ENCODE measurements around the gene SHB.

SHB gene

GRCh38 chr9:37975639-37976038, 93.4 kb downstream of the SHB start:
- Histone ChIP-seq H4K8ac (ENCODE audit: low read length) (no peak overlapping the region), H3K79me1 (replicated peaks; ENCODE audit: low read length, poor library complexity, severe bottlenecking) (peaks cover 16% of the 10 kb centered on the region), H3K36me3 (ENCODE audit: control insufficient read depth in 1 of 2, insufficient read depth in 2 of 2, low read depth in 1 of 2, low read length in 2 of 2) (peaks cover 21 to 27% of the 10 kb centered on the region in 2 experiments), H3K23ac (ENCODE audit: low read length in 2 of 2) (no peak overlapping the region), H4K91ac (ENCODE audit: low read length) (no peak overlapping the region), H3K27me3 (ENCODE audit: control insufficient read depth in 1 of 2, insufficient read depth in 1 of 2, low read length in 2 of 2) (no peaks in the 10 kb centered on the region), H2BK15ac (ENCODE audit: low read depth, poor library complexity, severe bottlenecking) (no peak overlapping the region), H2AFZ (ENCODE audit: low read depth, low read length) (no peak overlapping the region), H2BK12ac (ENCODE audit: low read length in 2 of 2) (peak overlapping the region in 1 of 2 experiments; percentile 7), H3K9me3 (ENCODE audit: control insufficient read depth, low read length) (no peaks in the 10 kb centered on the region), H2AK5ac (ENCODE audit: low read length, severe bottlenecking) (peak overlapping the region; percentile 0), H3K14ac (ENCODE audit: low read length in 2 of 2) (no peak overlapping the region), H3K4me1 (ENCODE audit: control insufficient read depth, insufficient read depth, low read depth, low read length) (peaks cover 37% of the 10 kb centered on the region), H2BK120ac (ENCODE audit: low read depth, low read length) (no peak overlapping the region), H3K27ac (ENCODE audit: low read length, poor library complexity, severe bottlenecking) (peak overlapping the region; percentile 65), H3K18ac (ENCODE audit: low read depth in 1 of 2, low read length in 2 of 2) (no peak overlapping the region), H3K9ac (ENCODE audit: low read length) (no peak overlapping the region), H3K4me3 (ENCODE audit: insufficient read depth in 1 of 2, low read depth in 1 of 2, low read length in 2 of 2) (no peak overlapping the region), H3K4me2 (ENCODE audit: low read length, poor library complexity, severe bottlenecking) (no peak overlapping the region), H2BK5ac (ENCODE audit: low read depth, low read length, poor library complexity, severe bottlenecking) (no peak overlapping the region), H3K4ac (ENCODE audit: low read depth in 1 of 2, low read length in 2 of 2) (peak overlapping the region in 1 of 2 experiments; percentile 12)
- WGBS = 100% methylated on average over 2 of the region's 4 CpGs
- no peak for DNase-seq

- DNase-seq = peak; percentile 70
- Histone ChIP-seq H2AFZ (ENCODE audit: low read depth, low read length) (no peak overlapping the region), H3K18ac (ENCODE audit: low read depth in 1 of 2, low read length in 2 of 2) (peak overlapping the region; percentile 11 to 15), H3K36me3 (ENCODE audit: control insufficient read depth in 1 of 2, insufficient read depth in 2 of 2, low read depth in 1 of 2, low read length in 2 of 2) (peaks cover 21 to 37% of the 10 kb centered on the region in 2 experiments), H3K4me2 (ENCODE audit: low read length, poor library complexity, severe bottlenecking) (no peak overlapping the region), H3K4me1 (ENCODE audit: control insufficient read depth, insufficient read depth, low read depth, low read length) (peaks cover 45% of the 10 kb centered on the region), H3K14ac (ENCODE audit: low read length in 2 of 2) (no peak overlapping the region), H3K79me1 (replicated peaks; ENCODE audit: low read length, poor library complexity, severe bottlenecking) (peaks cover 16% of the 10 kb centered on the region), H2BK12ac (ENCODE audit: low read length in 2 of 2) (peak overlapping the region in 1 of 2 experiments; percentile 37), H2BK120ac (ENCODE audit: low read depth, low read length) (no peak overlapping the region), H3K4me3 (ENCODE audit: insufficient read depth in 1 of 2, low read depth in 1 of 2, low read length in 2 of 2) (no peak overlapping the region), H3K9ac (ENCODE audit: low read length) (no peak overlapping the region), H3K4ac (ENCODE audit: low read depth in 1 of 2, low read length in 2 of 2) (peak overlapping the region in 1 of 2 experiments; percentile 54), H3K23ac (ENCODE audit: low read length in 2 of 2) (no peak overlapping the region), H4K91ac (ENCODE audit: low read length) (peak overlapping the region; percentile 2), H3K27ac (ENCODE audit: low read length, poor library complexity, severe bottlenecking) (peak overlapping the region; percentile 65), H3K9me3 (ENCODE audit: control insufficient read depth, low read length) (no peaks in the 10 kb centered on the region), H2BK5ac (ENCODE audit: low read depth, low read length, poor library complexity, severe bottlenecking) (peak overlapping the region; percentile 63), H2BK15ac (ENCODE audit: low read depth, poor library complexity, severe bottlenecking) (no peak overlapping the region), H4K8ac (ENCODE audit: low read length) (peak overlapping the region; percentile 57), H2AK5ac (ENCODE audit: low read length, severe bottlenecking) (no peak overlapping the region), H3K27me3 (ENCODE audit: control insufficient read depth in 1 of 2, insufficient read depth in 1 of 2, low read length in 2 of 2) (no peaks in the 10 kb centered on the region)
- WGBS = 59% methylated on average over 17 of the region's 18 CpGs
Observed at GRCh38 chr9:37974506-37975173, 94.4 kb downstream of the SHB start.

GRCh38 chr9:37972351-37972848, 96.6 kb downstream of the SHB start:
- H3K4me3 ChIP-seq (ENCODE audit: insufficient read depth in 1 of 2, low read depth in 1 of 2, low read length in 2 of 2) = no peak overlapping the region
- no peak overlapping the region for H2BK120ac ChIP-seq (ENCODE audit: low read depth, low read length)
- no peak overlapping the region for H2BK5ac ChIP-seq (ENCODE audit: low read depth, low read length, poor library complexity, severe bottlenecking)
- peak overlapping the region; percentile 26 for H3K27ac ChIP-seq (ENCODE audit: low read length, poor library complexity, severe bottlenecking)
- no peak overlapping the region for H4K91ac ChIP-seq (ENCODE audit: low read length)
- no peak overlapping the region for H3K4ac ChIP-seq (ENCODE audit: low read depth in 1 of 2, low read length in 2 of 2)
- no peak overlapping the region for H3K23ac ChIP-seq (ENCODE audit: low read length in 2 of 2)
- no peak overlapping the region for H3K4me2 ChIP-seq (ENCODE audit: low read length, poor library complexity, severe bottlenecking)
- H2AFZ ChIP-seq (ENCODE audit: low read depth, low read length) = no peak overlapping the region
- H2BK12ac ChIP-seq (ENCODE audit: low read length in 2 of 2) = peak overlapping the region in 1 of 2 experiments; percentile 15
- no peak overlapping the region for H3K9ac ChIP-seq (ENCODE audit: low read length)
- peaks cover 21 to 56% of the 10 kb centered on the region in 2 experiments for H3K36me3 ChIP-seq (ENCODE audit: control insufficient read depth in 1 of 2, insufficient read depth in 2 of 2, low read depth in 1 of 2, low read length in 2 of 2)
- H3K27me3 ChIP-seq (ENCODE audit: control insufficient read depth in 1 of 2, insufficient read depth in 1 of 2, low read length in 2 of 2) = no peaks in the 10 kb centered on the region
- H3K4me1 ChIP-seq (ENCODE audit: control insufficient read depth, insufficient read depth, low read depth, low read length) = peaks cover 55% of the 10 kb centered on the region
- no peak for DNase-seq
- H3K79me1 ChIP-seq (replicated peaks; ENCODE audit: low read length, poor library complexity, severe bottlenecking) = peaks cover 19% of the 10 kb centered on the region
- H4K8ac ChIP-seq (ENCODE audit: low read length) = no peak overlapping the region
- H3K18ac ChIP-seq (ENCODE audit: low read depth in 1 of 2, low read length in 2 of 2) = peak overlapping the region in 1 of 2 experiments; percentile 68
- H2BK15ac ChIP-seq (ENCODE audit: low read depth, poor library complexity, severe bottlenecking) = peak overlapping the region; percentile 20
- H2AK5ac ChIP-seq (ENCODE audit: low read length, severe bottlenecking) = peak overlapping the region; percentile 32
- H3K9me3 ChIP-seq (ENCODE audit: control insufficient read depth, low read length) = no peaks in the 10 kb centered on the region
- peak overlapping the region in 1 of 2 experiments; percentile 11 for H3K14ac ChIP-seq (ENCODE audit: low read length in 2 of 2)
- WGBS = 72% methylated on average over 3 of the region's 4 CpGs

GRCh38 chr9:37971691-37972090, 97.3 kb downstream of the SHB start:
- Histone ChIP-seq H3K4ac (ENCODE audit: low read depth in 1 of 2, low read length in 2 of 2) (no peak overlapping the region), H3K27me3 (ENCODE audit: control insufficient read depth in 1 of 2, insufficient read depth in 1 of 2, low read length in 2 of 2) (no peaks in the 10 kb centered on the region), H3K18ac (ENCODE audit: low read depth in 1 of 2, low read length in 2 of 2) (no peak overlapping the region), H3K14ac (ENCODE audit: low read length in 2 of 2) (no peak overlapping the region), H3K79me1 (replicated peaks; ENCODE audit: low read length, poor library complexity, severe bottlenecking) (peaks cover 20% of the 10 kb centered on the region), H2BK15ac (ENCODE audit: low read depth, poor library complexity, severe bottlenecking) (no peak overlapping the region), H3K9ac (ENCODE audit: low read length) (no peak overlapping the region), H2AK5ac (ENCODE audit: low read length, severe bottlenecking) (peak overlapping the region; percentile 24), H4K8ac (ENCODE audit: low read length) (no peak overlapping the region), H3K4me2 (ENCODE audit: low read length, poor library complexity, severe bottlenecking) (no peak overlapping the region), H2BK5ac (ENCODE audit: low read depth, low read length, poor library complexity, severe bottlenecking) (no peak overlapping the region), H3K9me3 (ENCODE audit: control insufficient read depth, low read length) (no peaks in the 10 kb centered on the region), H3K4me3 (ENCODE audit: insufficient read depth in 1 of 2, low read depth in 1 of 2, low read length in 2 of 2) (no peak overlapping the region), H3K36me3 (ENCODE audit: control insufficient read depth in 1 of 2, insufficient read depth in 2 of 2, low read depth in 1 of 2, low read length in 2 of 2) (peaks cover 21 to 61% of the 10 kb centered on the region in 2 experiments), H2BK120ac (ENCODE audit: low read depth, low read length) (no peak overlapping the region), H2AFZ (ENCODE audit: low read depth, low read length) (no peak overlapping the region), H3K23ac (ENCODE audit: low read length in 2 of 2) (no peak overlapping the region), H3K4me1 (ENCODE audit: control insufficient read depth, insufficient read depth, low read depth, low read length) (peaks cover 59% of the 10 kb centered on the region), H2BK12ac (ENCODE audit: low read length in 2 of 2) (no peak overlapping the region), H4K91ac (ENCODE audit: low read length) (no peak overlapping the region), H3K27ac (ENCODE audit: low read length, poor library complexity, severe bottlenecking) (no peak overlapping the region)
- DNase-seq = no peak
- 88% methylated on average over 2 of the region's 2 CpGs for WGBS

Data from mesenchymal stem cell (in vitro differentiated cells and primary cell).